IPS-18c (cell line): ENCODE data around the gene IBA57.

Experiments
- H3K4me3 ChIP-seq: 2 replicates; pipeline ENCODE4 v1.7.0; 2013; ENCODE audit warnings: low read depth, mild to moderate bottlenecking, low read length, moderate library complexity; ENCODE audit not compliant: insufficient read depth
- H3K9me3 ChIP-seq: one replicate; pipeline ENCODE4 v1.6.1; 2013; ENCODE audit warnings: mild to moderate bottlenecking, low read length, moderate library complexity; ENCODE audit not compliant: control insufficient read depth, insufficient read depth

Gene IBA57

DNA sequence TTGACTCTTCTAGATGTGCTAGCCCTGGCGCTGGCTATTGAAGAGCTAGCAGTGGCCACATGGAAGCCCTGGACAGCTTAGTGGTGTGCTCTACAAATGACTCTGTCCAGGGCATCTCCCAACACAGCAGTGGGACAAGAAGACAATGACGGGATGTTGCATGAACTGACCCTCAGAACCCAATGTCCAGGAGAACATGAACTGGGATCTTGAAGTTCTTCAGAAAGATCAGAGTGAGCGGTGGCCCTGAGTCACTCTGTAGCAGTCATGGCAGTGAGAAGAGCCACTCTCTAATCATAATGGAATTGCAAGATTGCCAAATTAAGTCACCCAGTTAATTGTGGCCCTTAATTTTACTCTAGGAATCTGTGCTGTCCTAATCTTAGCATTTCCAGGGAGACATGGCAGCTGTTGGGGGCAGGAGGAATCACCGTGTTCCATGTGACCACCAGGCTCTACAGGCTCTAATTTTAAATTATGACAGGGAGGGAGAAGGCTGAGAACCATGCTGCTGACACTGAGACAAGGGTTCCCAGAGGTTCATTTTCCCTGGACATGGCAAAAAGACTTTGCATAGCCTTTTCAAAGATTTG is 32.0 kb downstream of the IBA57 start:
- peaks cover 6% of the 10 kb centered on the region for H3K9me3 ChIP-seq
- H3K4me3 ChIP-seq = no peak overlapping the region

GRCh38 chr1:228198977-228199590 is 33.5 kb downstream of the IBA57 start:
- Histone ChIP-seq H3K9me3 (peaks cover 6% of the 10 kb centered on the region), H3K4me3 (no peak overlapping the region)

GRCh38 chr1:228204958-228205357 is 39.4 kb downstream of the IBA57 start:
- Histone ChIP-seq H3K9me3 (no peaks in the 10 kb centered on the region), H3K4me3 (no peak overlapping the region)

GRCh38 chr1:228205526-228206436 is 40.2 kb downstream of the IBA57 start:
- H3K4me3 ChIP-seq = no peak overlapping the region
- H3K9me3 ChIP-seq = no peaks in the 10 kb centered on the region

GRCh38 chr1:228206582-228207351 is 41.2 kb downstream of the IBA57 start:
- no peaks in the 10 kb centered on the region for H3K9me3 ChIP-seq
- no peak overlapping the region for H3K4me3 ChIP-seq

DNA sequence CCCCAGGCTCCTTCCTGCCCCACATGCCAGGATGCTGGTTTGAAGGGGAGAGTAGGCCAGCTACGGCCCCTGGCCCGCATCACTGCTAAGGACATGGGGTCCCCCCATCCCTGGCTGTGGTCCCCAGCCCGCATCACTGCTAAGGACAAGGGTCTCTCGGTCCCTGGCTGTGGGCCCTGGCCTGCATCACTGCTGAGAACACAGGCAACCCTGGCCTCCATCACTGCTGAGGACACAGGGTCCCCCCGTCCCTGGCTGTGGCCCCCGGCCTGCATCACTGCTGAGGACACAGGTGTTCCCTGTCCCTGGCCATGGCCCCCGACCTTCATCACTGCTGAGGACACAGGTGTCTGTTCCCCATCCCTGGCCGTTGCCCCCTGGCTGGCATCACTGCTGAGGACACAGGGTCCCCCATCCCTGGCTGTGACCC is 41.8 kb downstream of the IBA57 start:
- Histone ChIP-seq H3K4me3 (no peak overlapping the region), H3K9me3 (no peaks in the 10 kb centered on the region)

DNA sequence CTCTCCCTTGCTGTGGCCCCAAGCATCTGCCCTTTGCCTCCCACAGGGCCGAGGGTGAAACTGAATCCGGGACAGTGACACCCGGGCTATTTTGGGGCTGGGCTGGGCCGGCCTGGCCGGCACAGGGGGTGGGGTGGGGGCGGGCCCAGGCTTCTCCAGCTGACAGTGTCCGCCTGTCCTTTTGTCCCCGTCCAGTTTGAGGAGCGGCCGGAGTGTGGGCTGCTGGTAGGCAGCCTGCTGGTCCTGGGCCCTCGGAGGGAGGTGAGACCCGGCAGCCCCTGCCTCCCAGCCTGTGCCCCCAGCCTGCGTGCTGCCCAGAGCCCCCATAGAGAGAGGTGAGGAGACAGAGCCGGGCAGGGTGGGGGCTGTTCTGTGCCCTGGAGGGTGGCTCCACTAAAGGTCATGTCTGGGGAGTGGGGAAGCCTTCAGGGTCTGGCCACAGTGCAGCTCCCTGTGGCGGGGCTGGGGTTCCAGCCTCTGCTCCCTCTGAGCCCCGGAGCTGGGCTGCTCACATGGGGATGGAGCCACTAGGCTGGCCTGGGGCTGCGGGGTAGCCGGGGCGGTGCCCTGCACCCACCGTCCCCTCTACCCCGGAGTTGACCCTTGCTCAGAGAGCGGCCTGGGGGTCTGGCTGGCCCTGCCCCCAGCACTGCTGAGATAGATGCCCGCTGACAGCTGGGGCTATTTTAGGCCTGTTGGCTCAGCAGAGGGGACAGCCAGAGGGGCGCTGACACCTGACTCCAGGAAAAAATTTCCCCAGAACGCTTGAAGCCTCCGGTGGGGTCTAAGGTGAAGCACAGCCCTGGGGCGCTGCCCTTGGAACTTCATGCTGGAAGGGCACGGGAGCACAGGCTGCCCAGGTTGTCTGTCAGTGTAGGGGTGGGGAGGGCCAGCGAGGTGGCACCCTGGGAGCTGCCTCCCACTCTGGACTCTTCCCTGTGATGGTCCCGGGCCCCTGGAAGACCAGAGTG is 42.5 kb downstream of the IBA57 start, which contains the start of gene OBSCN:
TSS of gene OBSCN (plus strand) at position 194 of the 971 bp plus-strand sequence. CDS start 3,740 bp downstream, outside the sequence.
- H3K9me3 ChIP-seq = no peaks in the 10 kb centered on the region
- no peak within 1 kb of the TSS for H3K4me3 ChIP-seq

GRCh38 chr1:228208831-228209551 is 43.4 kb downstream of the IBA57 start:
- Histone ChIP-seq H3K4me3 (no peak overlapping the region), H3K9me3 (no peaks in the 10 kb centered on the region)

GRCh38 chr1:228209657-228210056 is 44.1 kb downstream of the IBA57 start:
- Histone ChIP-seq H3K4me3 (no peak overlapping the region), H3K9me3 (no peaks in the 10 kb centered on the region)

GRCh38 chr1:228210076-228210651 is 44.6 kb downstream of the IBA57 start:
- H3K4me3 ChIP-seq = no peak overlapping the region

GRCh38 chr1:228210712-228211530 is 45.3 kb downstream of the IBA57 start:
- H3K4me3 ChIP-seq = no peak overlapping the region
- no peaks in the 10 kb centered on the region for H3K9me3 ChIP-seq

More at GRCh38 chr1:228210076-228210651, 44.6 kb downstream of the IBA57 start:
- H3K9me3 ChIP-seq = no peaks in the 10 kb centered on the region

- no peak overlapping the region for H3K4me3 ChIP-seq
- H3K9me3 ChIP-seq = no peaks in the 10 kb centered on the region
These were observed 46.2 kb downstream of the IBA57 start for GRCh38 chr1:228211531-228212414.

- no peaks in the 10 kb centered on the region for H3K9me3 ChIP-seq
- H3K4me3 ChIP-seq = peak overlapping the region; percentile 52
These were observed 46.9 kb downstream of the IBA57 start for GRCh38 chr1:228212415-228212965.
